B cell (primary cell): ENCODE results near the gene SDR39U1. TPM values are rescaled to one million over a fixed set of nuclear protein-coding genes. Genes with fewer than 3 reads are reported as not detected.

ENCODE experiments used
- ATAC-seq: fragments of 200-7000 bp; cut with Tn5 transposase; one replicate; pipeline ENCODE4 v1.10.0; 2021; ENCODE audit warnings: low read depth, mild to moderate bottlenecking, moderate number of reproducible peaks, moderate library complexity
- CTCF ChIA-PET: fragments of 350-600 bp; sonication (Branson Sonifier 250); formaldehyde crosslinking; loops from one replicate; lab custom pipeline; 2021; ENCODE audit warnings: antibody characterized with exemption, inconsistent platforms; lab: Charles Lee
- POLR2A ChIA-PET: fragments of 350-600 bp; sonication (Branson Sonifier 250); formaldehyde crosslinking; loops from one replicate; lab custom pipeline; 2021; ENCODE audit warnings: antibody characterized with exemption; lab: Charles Lee
- DNase-seq: peaks from one replicate; pipeline ENCODE4 v3.0.0; 2013
- H2AFZ ChIP-seq: 2 replicates; pipeline ENCODE4 v1.6.1; 2012; ENCODE audit warnings: mild to moderate bottlenecking, low read depth, low read length; ENCODE audit not compliant: insufficient read depth, poor library complexity, severe bottlenecking
- H3K27ac ChIP-seq, 2 donors: 1 replicate in 1 of 2; 2 replicates in 1 of 2; pipeline ENCODE4 v1.5.1; 2012 to 2013; ENCODE audit warnings: low read length in 2 of 2, mild to moderate bottlenecking in 2 of 2, moderate library complexity in 1 of 2
- H3K27me3 ChIP-seq, 4 experiments: fragments of 200-600 bp in 1 of 4; sonication (generic) in 1 of 4; replicated peaks in 1 of 4; 1 replicate in 2 of 4; 2 replicates in 2 of 4; pipeline versions ENCODE4 v1.6.1 to v1.7.0; 2013 to 2016; ENCODE audit warnings: low read length in 3 of 4, mild to moderate bottlenecking in 2 of 4, mixed read lengths in 1 of 4, moderate library complexity in 1 of 4; ENCODE audit not compliant: insufficient read depth in 4 of 4, control insufficient read depth in 3 of 4; ENCODE audit errors: control extremely low read depth in 1 of 4
- H3K36me3 ChIP-seq, 2 experiments: replicated peaks in 1 of 2; 1 replicate in 1 of 2; 2 replicates in 1 of 2; pipeline versions ENCODE4 v1.6.1 to v1.7.1; 2013; ENCODE audit warnings: low read length in 1 of 2; ENCODE audit not compliant: insufficient read depth in 2 of 2, control insufficient read depth in 1 of 2; ENCODE audit errors: control extremely low read depth in 1 of 2, extremely low read depth in 1 of 2
- H3K4me1 ChIP-seq, 2 donors: fragments of 200-600 bp in 1 of 2; sonication (generic) in 1 of 2; 1 replicate in 1 of 2; 2 replicates in 1 of 2; pipeline versions ENCODE4 v1.5.1 to v1.6.1; 2013 to 2017; ENCODE audit warnings: low read length in 2 of 2; ENCODE audit not compliant: control insufficient read depth in 2 of 2, insufficient read depth in 2 of 2
- H3K4me2 ChIP-seq: replicated peaks from 2 replicates; pipeline ENCODE3; 2012; ENCODE audit warnings: mild to moderate bottlenecking, low read depth, low read length; ENCODE audit not compliant: poor library complexity, severe bottlenecking
- H3K4me3 ChIP-seq, 5 experiments: fragments of 200-600 bp in 1 of 5; sonication (generic) in 1 of 5; 1 replicate in 3 of 5; 2 replicates in 2 of 5; pipeline versions ENCODE4 v1.5.1 to v1.7.0; 2011 to 2016; ENCODE audit warnings: low read length in 4 of 5, mild to moderate bottlenecking in 4 of 5, low read depth in 2 of 5, control low read depth in 1 of 5, moderate library complexity in 1 of 5; ENCODE audit not compliant: insufficient read depth in 1 of 5; ENCODE audit errors: control extremely low read depth in 1 of 5, extremely low read depth in 1 of 5
- H3K79me2 ChIP-seq: fragments of 200-600 bp; sonication (generic); one replicate; pipeline ENCODE4 v1.6.0; 2016; ENCODE audit warnings: low read length; ENCODE audit not compliant: control insufficient read depth, insufficient read depth
- H3K9ac ChIP-seq: fragments of 200-600 bp; sonication (generic); 2 replicates; pipeline ENCODE4 v1.6.1; 2017; ENCODE audit warnings: mild to moderate bottlenecking, low read length, moderate library complexity
- H3K9me3 ChIP-seq, 3 donors: one replicate each; pipeline versions ENCODE4 v1.6.1 to v1.7.1; 2013; ENCODE audit warnings: low read length in 2 of 3; ENCODE audit not compliant: control insufficient read depth in 2 of 3, insufficient read depth in 1 of 3; ENCODE audit errors: control extremely low read depth in 1 of 3
- H4K20me1 ChIP-seq: 2 replicates; pipeline ENCODE4 v1.6.0; 2012; ENCODE audit warnings: mild to moderate bottlenecking, low read length; ENCODE audit not compliant: insufficient read depth, control insufficient read depth, poor library complexity, severe bottlenecking
- H3K27ac Mint-ChIP-seq: one replicate; pipeline ENCODE4 v1.8.0; 2021; ENCODE audit warnings: mixed read lengths
- H3K27me3 Mint-ChIP-seq: one replicate; pipeline ENCODE4 v1.8.0; 2021; ENCODE audit warnings: mixed read lengths
- H3K4me1 Mint-ChIP-seq: one replicate; pipeline ENCODE4 v1.8.0; 2021; ENCODE audit warnings: mixed read lengths
- H3K4me3 Mint-ChIP-seq: one replicate; pipeline ENCODE4 v1.8.0; 2021; ENCODE audit warnings: mixed read lengths
- H3K9me3 Mint-ChIP-seq: one replicate; pipeline ENCODE4 v1.8.0; 2022; ENCODE audit warnings: mixed read lengths; ENCODE audit not compliant: insufficient read depth
- EZH2 ChIP-seq: IDR thresholded peaks from 2 replicates; pipeline ENCODE4 v1.6.1; 2012; ENCODE audit warnings: borderline replicate concordance, low read depth, mild to moderate bottlenecking, moderate library complexity, low read length; ENCODE audit not compliant: insufficient read depth, poor library complexity, severe bottlenecking
- WGBS: methylation state at CpG from one replicate; pipeline ENCODE4 v1.1.5; 2013; ENCODE audit warnings: missing lambda C conversion rate; ENCODE audit not compliant: insufficient coverage; 5-methylcytosine and 5-hydroxymethylcytosine counted together
- intact Hi-C: fragments of 100-400 bp; cut with micrococcal nuclease; formaldehyde crosslinking; loops from one replicate; pipeline ENCODE4 v1.10.0; 2022
- polyA plus RNA-seq: library from polyadenylated mRNA; depleted of rRNA; stranded (reverse); fragments of >200 nt; gene quantifications from 2 replicates; pipeline ENCODE4 v1.2.3, GENCODE V29; 2012
- total RNA-seq, 2 donors: library from RNA; stranded (reverse); fragments of 120-200 nt in 1 of 2; gene quantifications; 1 replicate in 1 of 2; 2 replicates in 1 of 2; pipeline versions ENCODE4 v1.2.3 to v1.2.4, GENCODE V29; 2013 to 2022
- TF ChIP-seq, protein P1 (sequence below): fragments of 200-600 bp; IDR thresholded peaks from one replicate; pipeline ENCODE4 v1.8.0; 2022; ENCODE audit warnings: antibody characterized with exemption, mild to moderate bottlenecking

The SDR39U1 gene
- total and polyA plus RNA-seq, 2 donors (not counting 1 experiment from before 2014, with no cell fraction given): 126 to 247 TPM

GRCh38 chr14:24406416-24406815 lies 36.2 kb downstream of the SDR39U1 start:
- 92% methylated on average over 6 of the region's 6 CpGs for WGBS
- no peak for TF ChIP-seq EZH2
- TF ChIP-seq, protein P1, sequence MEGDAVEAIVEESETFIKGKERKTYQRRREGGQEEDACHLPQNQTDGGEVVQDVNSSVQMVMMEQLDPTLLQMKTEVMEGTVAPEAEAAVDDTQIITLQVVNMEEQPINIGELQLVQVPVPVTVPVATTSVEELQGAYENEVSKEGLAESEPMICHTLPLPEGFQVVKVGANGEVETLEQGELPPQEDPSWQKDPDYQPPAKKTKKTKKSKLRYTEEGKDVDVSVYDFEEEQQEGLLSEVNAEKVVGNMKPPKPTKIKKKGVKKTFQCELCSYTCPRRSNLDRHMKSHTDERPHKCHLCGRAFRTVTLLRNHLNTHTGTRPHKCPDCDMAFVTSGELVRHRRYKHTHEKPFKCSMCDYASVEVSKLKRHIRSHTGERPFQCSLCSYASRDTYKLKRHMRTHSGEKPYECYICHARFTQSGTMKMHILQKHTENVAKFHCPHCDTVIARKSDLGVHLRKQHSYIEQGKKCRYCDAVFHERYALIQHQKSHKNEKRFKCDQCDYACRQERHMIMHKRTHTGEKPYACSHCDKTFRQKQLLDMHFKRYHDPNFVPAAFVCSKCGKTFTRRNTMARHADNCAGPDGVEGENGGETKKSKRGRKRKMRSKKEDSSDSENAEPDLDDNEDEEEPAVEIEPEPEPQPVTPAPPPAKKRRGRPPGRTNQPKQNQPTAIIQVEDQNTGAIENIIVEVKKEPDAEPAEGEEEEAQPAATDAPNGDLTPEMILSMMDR: no peak
- peaks cover 38% of the 10 kb centered on the region for H3K27me3 Mint-ChIP-seq
- ChIA-PET CTCF (interaction anchor here (1.7 to 3.0 kb wide), 2 partner anchors 41 to 73 kb away, joined by 7 to 13 read pairs; no protein-coding TSS in a partner anchor), POLR2A (no interaction called here)
- peaks cover 0 to 16% (median 8%) of the 10 kb centered on the region in 4 experiments for H3K27me3 ChIP-seq
- no peaks in the 10 kb centered on the region for H3K9me3 Mint-ChIP-seq
- H3K4me2 ChIP-seq: no peak overlapping the region
- H3K27ac Mint-ChIP-seq: no peak overlapping the region
- no peak overlapping the region for H3K4me3 ChIP-seq
- H3K79me2 ChIP-seq: no peaks in the 10 kb centered on the region
- H3K36me3 ChIP-seq: no peaks in the 10 kb centered on the region
- H3K9ac ChIP-seq: no peak overlapping the region
- H3K4me1 ChIP-seq: no peaks in the 10 kb centered on the region
- no peaks in the 10 kb centered on the region for H4K20me1 ChIP-seq
- no peak for DNase-seq
- ATAC-seq: no peak
- H2AFZ ChIP-seq: no peak overlapping the region
- H3K9me3 ChIP-seq: peaks cover 0 to 3% (median 0%) of the 10 kb centered on the region in 3 donors
- intact Hi-C loops: no loop called here
- no peak overlapping the region for H3K4me3 Mint-ChIP-seq
- no peaks in the 10 kb centered on the region for H3K4me1 Mint-ChIP-seq
- H3K27ac ChIP-seq: no peak overlapping the region

- H3K9me3 Mint-ChIP-seq: no peaks in the 10 kb centered on the region
- peaks cover 46% of the 10 kb centered on the region for H3K27me3 Mint-ChIP-seq
- no peak for TF ChIP-seq EZH2
- TF ChIP-seq, protein P1: no peak
- no peak overlapping the region for H3K27ac ChIP-seq
- DNase-seq: no peak
- 97% methylated on average over 3 of the region's 4 CpGs for WGBS
- H3K4me1 ChIP-seq: peaks cover under 1 to 3% of the 10 kb centered on the region in 2 donors
- no peaks in the 10 kb centered on the region for H3K79me2 ChIP-seq
- intact Hi-C loops: no loop called here
- H3K4me3 Mint-ChIP-seq: no peak overlapping the region
- CTCF ChIA-PET: interaction anchor here (0.6 to 1.5 kb wide), 2 partner anchors 43 to 793 kb away, joined by 3 to 4 read pairs; no protein-coding TSS in a partner anchor
- no peak for ATAC-seq
- H3K27ac Mint-ChIP-seq: no peak overlapping the region
- no peak overlapping the region for H3K4me3 ChIP-seq
- no peaks in the 10 kb centered on the region for H3K36me3 ChIP-seq
- H3K9me3 ChIP-seq: peaks cover 0 to 3% (median 0%) of the 10 kb centered on the region in 3 donors
- H3K4me1 Mint-ChIP-seq: peaks cover 3% of the 10 kb centered on the region
- no peaks in the 10 kb centered on the region for H4K20me1 ChIP-seq
- peaks cover 0 to 23% (median 8%) of the 10 kb centered on the region in 4 experiments for H3K27me3 ChIP-seq
- no peak overlapping the region for H3K4me2 ChIP-seq
- H3K9ac ChIP-seq: no peak overlapping the region
- POLR2A ChIA-PET: no interaction called here
- H2AFZ ChIP-seq: no peak overlapping the region
Measured at GRCh38 chr14:24404814-24405213, 37.8 kb downstream of the SDR39U1 start.
